ENCODE results near the gene SATB2.

SATB2 gene

DNA sequence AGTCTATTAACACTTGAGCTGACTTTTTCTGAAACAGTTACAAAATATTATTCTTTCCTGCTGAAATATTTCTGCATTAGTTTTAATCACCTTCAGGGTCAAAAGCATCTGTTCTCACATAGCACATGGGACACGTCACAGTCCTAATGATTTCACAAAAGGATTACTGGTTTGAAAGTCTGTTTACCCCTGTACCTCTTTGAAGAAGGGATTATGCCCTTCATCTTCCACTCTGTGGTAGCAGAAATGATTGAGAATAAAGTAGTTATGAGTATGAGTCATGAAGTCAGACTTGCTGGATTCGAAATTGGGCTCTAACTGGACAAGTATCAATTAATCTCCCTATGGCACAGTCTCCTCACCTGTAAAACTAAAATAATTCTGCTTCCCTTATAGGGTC, 121.2 kb downstream of the SATB2 start:
- no peak for DNase-seq (ENCODE audit: low read depth)
- in situ Hi-C loops (cut with HindIII; ENCODE audit: low sequenced_read_pairs) = no loop called here
- H3K4me3 ChIP-seq (ENCODE audit: low read depth, low read length) = no peak overlapping the region
- TF ChIP-seq, protein P1, sequence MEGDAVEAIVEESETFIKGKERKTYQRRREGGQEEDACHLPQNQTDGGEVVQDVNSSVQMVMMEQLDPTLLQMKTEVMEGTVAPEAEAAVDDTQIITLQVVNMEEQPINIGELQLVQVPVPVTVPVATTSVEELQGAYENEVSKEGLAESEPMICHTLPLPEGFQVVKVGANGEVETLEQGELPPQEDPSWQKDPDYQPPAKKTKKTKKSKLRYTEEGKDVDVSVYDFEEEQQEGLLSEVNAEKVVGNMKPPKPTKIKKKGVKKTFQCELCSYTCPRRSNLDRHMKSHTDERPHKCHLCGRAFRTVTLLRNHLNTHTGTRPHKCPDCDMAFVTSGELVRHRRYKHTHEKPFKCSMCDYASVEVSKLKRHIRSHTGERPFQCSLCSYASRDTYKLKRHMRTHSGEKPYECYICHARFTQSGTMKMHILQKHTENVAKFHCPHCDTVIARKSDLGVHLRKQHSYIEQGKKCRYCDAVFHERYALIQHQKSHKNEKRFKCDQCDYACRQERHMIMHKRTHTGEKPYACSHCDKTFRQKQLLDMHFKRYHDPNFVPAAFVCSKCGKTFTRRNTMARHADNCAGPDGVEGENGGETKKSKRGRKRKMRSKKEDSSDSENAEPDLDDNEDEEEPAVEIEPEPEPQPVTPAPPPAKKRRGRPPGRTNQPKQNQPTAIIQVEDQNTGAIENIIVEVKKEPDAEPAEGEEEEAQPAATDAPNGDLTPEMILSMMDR (IDR thresholded peaks at IDR 0.05; ENCODE audit: low read depth, low read length, missing control alignments) = no peak

DNA sequence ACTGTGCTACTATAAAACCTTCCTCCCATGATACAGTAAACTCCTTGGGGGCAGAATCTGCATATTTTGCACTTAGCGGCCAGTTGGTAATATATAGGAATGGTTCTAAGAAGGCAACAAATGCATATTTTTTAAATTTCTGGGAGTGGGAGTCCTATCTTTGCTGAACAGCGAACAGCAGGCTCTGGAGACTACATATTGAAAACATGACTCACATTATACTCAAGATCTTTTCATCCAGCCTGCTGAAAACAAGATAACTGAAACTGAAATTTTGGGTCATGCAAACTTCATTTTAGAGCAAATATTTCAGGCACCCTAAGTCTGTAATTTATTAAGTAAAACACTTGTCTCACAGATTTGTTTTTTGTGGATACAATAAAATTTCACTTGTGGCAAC, 122.2 kb downstream of the SATB2 start:
- DNase-seq (ENCODE audit: low read depth) = no peak
- no peak overlapping the region for H3K4me3 ChIP-seq (ENCODE audit: low read depth, low read length)
- in situ Hi-C loops (cut with HindIII; ENCODE audit: low sequenced_read_pairs) = no loop called here
- TF ChIP-seq, protein P1 (IDR thresholded peaks at IDR 0.05; ENCODE audit: low read depth, low read length, missing control alignments) = no peak

DNA sequence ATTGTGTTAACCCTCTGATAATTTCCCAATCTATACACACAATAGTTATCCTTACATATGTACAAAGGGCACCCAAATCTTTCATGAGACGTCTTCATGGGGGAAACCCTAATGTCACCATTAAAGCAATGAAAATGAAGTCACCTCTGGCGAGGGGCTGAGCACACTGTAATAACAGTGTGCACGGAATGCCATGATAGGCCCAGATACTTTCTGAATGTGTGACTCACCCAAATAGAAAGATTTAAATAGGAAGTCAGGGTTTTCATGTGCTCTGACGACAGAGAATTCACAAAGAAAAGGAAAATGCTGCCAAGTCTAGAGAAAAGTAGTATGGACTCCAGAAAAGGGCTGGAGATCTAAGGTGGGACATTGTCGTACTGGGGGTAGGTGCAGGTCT, 128.3 kb downstream of the SATB2 start:
- TF ChIP-seq, protein P1 (IDR thresholded peaks at IDR 0.05; ENCODE audit: low read depth, low read length, missing control alignments) = no peak
- no peak overlapping the region for H3K4me3 ChIP-seq (ENCODE audit: low read depth, low read length)
- in situ Hi-C loops (cut with HindIII; ENCODE audit: low sequenced_read_pairs) = no loop called here
- DNase-seq (ENCODE audit: low read depth) = peak; percentile 36

DNA sequence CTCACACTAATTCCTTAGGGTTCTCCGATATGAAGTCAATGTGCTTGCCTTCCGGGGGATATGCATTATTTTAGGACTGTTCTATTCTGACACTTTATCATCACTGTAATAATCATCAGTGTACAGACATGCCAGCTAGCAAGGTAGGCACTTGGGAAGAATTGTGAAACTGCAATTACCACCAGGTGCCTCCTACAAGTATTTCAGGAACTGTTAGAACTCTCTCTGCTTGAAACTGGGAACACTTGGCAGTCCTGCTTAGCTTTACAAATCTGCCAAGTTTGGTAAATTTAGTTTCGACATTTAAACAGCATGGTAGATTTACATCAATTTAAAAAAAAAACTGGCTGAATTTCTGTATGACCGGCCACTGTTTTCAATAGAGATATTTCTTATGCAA, 128.7 kb downstream of the SATB2 start:
- DNase-seq (ENCODE audit: low read depth) = no peak
- in situ Hi-C loops (cut with HindIII; ENCODE audit: low sequenced_read_pairs) = no loop called here
- no peak overlapping the region for H3K4me3 ChIP-seq (ENCODE audit: low read depth, low read length)
- TF ChIP-seq, protein P1 (IDR thresholded peaks at IDR 0.05; ENCODE audit: low read depth, low read length, missing control alignments) = no peak

DNA sequence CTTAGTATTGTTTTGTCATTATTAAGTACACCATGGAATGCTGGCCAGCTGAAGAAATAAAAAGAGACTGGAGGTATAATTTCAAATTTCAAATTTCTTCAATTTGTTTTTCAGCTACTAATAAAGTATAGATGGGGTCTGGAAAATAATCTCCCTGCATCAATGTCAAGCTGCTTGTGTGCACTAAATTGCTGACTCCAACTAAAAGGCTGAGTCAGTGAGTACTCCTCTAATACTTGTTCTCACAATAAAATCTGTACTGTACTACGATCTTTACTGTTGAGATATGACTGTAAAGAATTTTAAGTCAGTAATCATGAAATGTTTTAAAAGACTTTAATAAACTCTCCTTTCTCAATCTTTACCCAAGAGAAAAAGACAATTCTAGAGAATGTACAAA, 131.9 kb downstream of the SATB2 start:
- no peak for DNase-seq (ENCODE audit: low read depth)
- no peak overlapping the region for H3K4me3 ChIP-seq (ENCODE audit: low read depth, low read length)
- TF ChIP-seq, protein P1 (IDR thresholded peaks at IDR 0.05; ENCODE audit: low read depth, low read length, missing control alignments) = no peak
- in situ Hi-C loops (cut with HindIII; ENCODE audit: low sequenced_read_pairs) = no loop called here

DNA sequence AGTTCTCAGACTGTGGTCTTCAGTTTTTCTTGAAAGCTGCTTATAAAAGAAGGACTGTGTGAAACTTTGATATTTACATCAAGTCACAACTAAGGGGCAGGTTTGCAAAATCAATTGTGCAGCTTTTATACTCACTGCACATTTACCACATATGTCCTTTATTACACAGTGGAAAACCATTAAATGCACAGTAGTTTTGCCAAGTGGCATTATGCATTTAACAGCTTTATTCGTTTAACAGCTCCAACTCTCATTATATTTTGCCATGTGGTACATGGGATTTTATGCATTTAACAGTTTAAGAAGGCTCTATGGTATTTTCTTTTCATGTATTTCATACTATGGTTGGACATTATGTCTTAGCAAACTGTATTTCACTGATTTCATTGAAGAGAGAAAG, 135.6 kb downstream of the SATB2 start:
- no peak overlapping the region for H3K4me3 ChIP-seq (ENCODE audit: low read depth, low read length)
- TF ChIP-seq, protein P1 (IDR thresholded peaks at IDR 0.05; ENCODE audit: low read depth, low read length, missing control alignments) = no peak
- in situ Hi-C loops (cut with HindIII; ENCODE audit: low sequenced_read_pairs) = no loop called here
- DNase-seq (ENCODE audit: low read depth) = no peak

DNA sequence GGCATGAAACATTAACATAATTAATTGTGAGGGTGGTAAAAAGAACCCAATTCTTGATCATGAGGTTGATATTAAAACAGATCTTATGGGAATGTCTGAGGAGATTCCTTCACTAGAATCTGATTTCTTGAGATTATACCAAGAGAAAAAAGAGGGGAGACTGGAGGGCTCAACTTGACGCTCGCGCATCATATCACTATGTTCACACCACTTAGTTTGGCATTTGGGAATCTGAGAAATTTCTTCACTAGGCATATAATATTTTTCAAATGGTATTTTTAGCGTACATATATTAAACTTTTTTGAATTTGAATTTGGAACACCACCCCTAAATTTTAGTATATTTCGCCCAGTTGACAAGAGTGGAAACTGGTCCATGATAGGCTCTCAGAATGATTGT, 140.1 kb downstream of the SATB2 start:
- H3K4me3 ChIP-seq (ENCODE audit: low read depth, low read length) = no peak overlapping the region
- DNase-seq (ENCODE audit: low read depth) = no peak
- TF ChIP-seq, protein P1 (IDR thresholded peaks at IDR 0.05; ENCODE audit: low read depth, low read length, missing control alignments) = no peak
- in situ Hi-C loops (cut with HindIII; ENCODE audit: low sequenced_read_pairs) = no loop called here
